WTC11 (cell line): ENCODE data around the gene A2ML1. TPM values are rescaled to one million over a fixed set of nuclear protein-coding genes. Genes with fewer than 3 reads are reported as not detected.
"Not testable (repeated sequence)": the region's sequence is repeated elsewhere in the genome, so short reads cannot be mapped to it uniquely, and the experiment has no call there.

Source experiments
- ATAC-seq: fragments of 200-7000 bp; cut with Tn5 transposase; 2 replicates; pipeline ENCODE4 v1.10.0; 2021; ENCODE audit warnings: mild to moderate bottlenecking, moderate library complexity
- CTCF ChIA-PET: fragments of 300-600 bp; sonication (Branson Sonifier 250); formaldehyde crosslinking; loops from one replicate; lab custom pipeline; 2021; ENCODE audit warnings: antibody characterized with exemption; lab: Charles Lee
- POLR2A ChIA-PET: fragments of 350-600 bp; sonication (Branson Sonifier 250); formaldehyde crosslinking; loops from one replicate; lab custom pipeline; 2021; ENCODE audit warnings: antibody characterized with exemption; lab: Charles Lee
- DNase-seq: peaks from one replicate; pipeline ENCODE4 v3.0.0; 2021; ENCODE audit warnings: low spot score
- H3K27ac Mint-ChIP-seq: 2 replicates; pipeline ENCODE4 v1.8.0; 2021; ENCODE audit warnings: mixed read lengths
- H3K27me3 Mint-ChIP-seq: 2 replicates; pipeline ENCODE4 v1.8.0; 2021; ENCODE audit warnings: low read depth, mild to moderate bottlenecking, moderate library complexity, mixed read lengths
- H3K36me3 Mint-ChIP-seq: 2 replicates; pipeline ENCODE4 v1.8.0; 2021; ENCODE audit warnings: mixed read lengths
- H3K4me1 Mint-ChIP-seq: 2 replicates; pipeline ENCODE4 v1.8.0; 2022; ENCODE audit warnings: mixed read lengths
- H3K4me3 Mint-ChIP-seq: 2 replicates; pipeline ENCODE4 v1.8.0; 2021; ENCODE audit warnings: mild to moderate bottlenecking, moderate library complexity, mixed read lengths
- H3K9me3 Mint-ChIP-seq: 2 replicates; pipeline ENCODE4 v1.8.0; 2021; ENCODE audit warnings: mixed read lengths
- CREB1 ChIP-seq: sonication (generic); formaldehyde crosslinking; IDR thresholded peaks from 2 replicates; pipeline ENCODE4 v1.8.0; 2023; ENCODE audit warnings: mild to moderate bottlenecking, missing genetic modification reagents
- ESRRA ChIP-seq: sonication (generic); formaldehyde crosslinking; IDR thresholded peaks from 2 replicates; pipeline ENCODE4 v1.8.1; 2022; ENCODE audit warnings: mild to moderate bottlenecking, missing genetic modification reagents, borderline replicate concordance
- JUN ChIP-seq: sonication (generic); formaldehyde crosslinking; IDR thresholded peaks from 2 replicates; pipeline ENCODE4 v1.8.0; 2023; ENCODE audit warnings: mild to moderate bottlenecking, missing genetic modification reagents
- MXD4 ChIP-seq: fragments of 250-450 bp; sonication (Bioruptor Pico); IDR thresholded peaks from 2 replicates; pipeline ENCODE4 v1.8.0; 2021; ENCODE audit warnings: mild to moderate bottlenecking, moderate library complexity, borderline replicate concordance
- MYBL2 ChIP-seq: sonication (generic); formaldehyde crosslinking; IDR thresholded peaks from 2 replicates; pipeline ENCODE4 v1.8.1; 2023; ENCODE audit warnings: mild to moderate bottlenecking, moderate library complexity, missing genetic modification reagents
- NFE2L1 ChIP-seq: sonication (generic); formaldehyde crosslinking; IDR thresholded peaks from 2 replicates; pipeline ENCODE4 v1.8.1; 2023; ENCODE audit warnings: missing genetic modification reagents
- SMAD3 ChIP-seq: sonication (generic); formaldehyde crosslinking; IDR thresholded peaks from 2 replicates; pipeline ENCODE4 v1.8.0; 2022; ENCODE audit warnings: missing genetic modification reagents, mild to moderate bottlenecking, borderline replicate concordance
- SMAD4 ChIP-seq: sonication (generic); formaldehyde crosslinking; IDR thresholded peaks from 2 replicates; pipeline ENCODE4 v1.8.0; 2022; ENCODE audit warnings: mild to moderate bottlenecking, missing genetic modification reagents
- SP1 ChIP-seq: sonication (generic); formaldehyde crosslinking; conservative IDR thresholded peaks from 2 replicates; pipeline ENCODE4 v1.8.1; 2022; ENCODE audit warnings: missing genetic modification reagents
- TEAD4 ChIP-seq: sonication (generic); formaldehyde crosslinking; IDR thresholded peaks from 2 replicates; pipeline ENCODE4 v1.8.0; 2022; ENCODE audit warnings: mild to moderate bottlenecking, missing genetic modification reagents
- ZBTB21 ChIP-seq: sonication (generic); formaldehyde crosslinking; IDR thresholded peaks from 2 replicates; pipeline ENCODE4 v1.8.1; 2023; ENCODE audit warnings: mild to moderate bottlenecking, missing genetic modification reagents, borderline replicate concordance
- ZNF232 ChIP-seq: sonication (generic); formaldehyde crosslinking; IDR thresholded peaks from 2 replicates; pipeline ENCODE4 v1.8.0; 2022; ENCODE audit warnings: mild to moderate bottlenecking, missing genetic modification reagents
- total RNA-seq: library from RNA; stranded (reverse); gene quantifications from 3 replicates; pipeline ENCODE4 v1.2.3, GENCODE V29; 2021
- TF ChIP-seq, protein P1 (sequence below): sonication (generic); formaldehyde crosslinking; IDR thresholded peaks from 2 replicates; pipeline ENCODE4 v1.8.0; 2022; ENCODE audit warnings: mild to moderate bottlenecking, missing genetic modification reagents
- TF ChIP-seq, protein P2 (sequence below): sonication (generic); formaldehyde crosslinking; IDR thresholded peaks from 2 replicates; pipeline ENCODE4 v1.8.0; 2022; ENCODE audit warnings: mild to moderate bottlenecking, missing genetic modification reagents
- TF ChIP-seq, protein P3 (sequence below): sonication (generic); formaldehyde crosslinking; IDR thresholded peaks from 2 replicates; pipeline ENCODE4 v1.8.0; 2022; ENCODE audit warnings: mild to moderate bottlenecking, missing genetic modification reagents
- TF ChIP-seq, protein P4 (sequence below): sonication (generic); formaldehyde crosslinking; IDR thresholded peaks from 2 replicates; pipeline ENCODE4 v1.8.1; 2023; ENCODE audit warnings: mild to moderate bottlenecking, moderate library complexity, missing genetic modification reagents
- TF ChIP-seq, protein P5 (sequence below): fragments of 250-450 bp; sonication (Bioruptor Pico); conservative IDR thresholded peaks from 2 replicates; pipeline ENCODE4 v1.9.0; 2021; ENCODE audit warnings: mild to moderate bottlenecking
- TF ChIP-seq, protein P6 (sequence below): sonication (generic); formaldehyde crosslinking; conservative IDR thresholded peaks from 2 replicates; pipeline ENCODE4 v1.8.1; 2022; ENCODE audit warnings: mild to moderate bottlenecking, missing genetic modification reagents
- TF ChIP-seq, protein P7 (sequence below): sonication (generic); formaldehyde crosslinking; IDR thresholded peaks from 2 replicates; pipeline ENCODE4 v1.8.1; 2023; ENCODE audit warnings: mild to moderate bottlenecking, missing genetic modification reagents, moderate library complexity

The A2ML1 gene
- total RNA-seq, 1 experiment from 2014 or later, result 10.5 TPM

DNA sequence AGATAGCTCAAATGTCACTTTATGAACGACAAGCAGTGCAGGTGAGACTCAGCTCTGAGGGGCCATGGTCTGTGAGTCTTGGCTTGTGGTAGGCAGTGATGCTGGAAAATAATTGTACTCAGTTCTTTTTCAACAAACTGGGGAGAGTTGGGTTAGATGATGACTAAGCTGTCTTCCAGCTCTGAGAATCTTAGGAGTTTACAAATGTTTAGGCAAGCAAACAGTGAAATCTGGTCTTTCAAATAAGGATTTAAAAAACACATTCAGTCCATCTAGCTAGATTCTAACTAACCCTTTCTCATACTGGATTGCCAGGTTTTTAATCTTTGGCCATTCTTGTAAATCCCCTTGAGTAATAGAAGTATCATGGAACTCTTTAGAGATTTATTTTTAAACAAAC lies 95.3 kb downstream of the A2ML1 start:
- Mint-ChIP-seq H3K4me3 (no peak overlapping the region), H3K9me3 (no peaks in the 10 kb centered on the region), H3K36me3 (peaks cover 43% of the 10 kb centered on the region), H3K27me3 (no peaks in the 10 kb centered on the region), H3K27ac (no peak overlapping the region), H3K4me1 (peaks cover 38% of the 10 kb centered on the region)
- TF ChIP-seq, protein P1, sequence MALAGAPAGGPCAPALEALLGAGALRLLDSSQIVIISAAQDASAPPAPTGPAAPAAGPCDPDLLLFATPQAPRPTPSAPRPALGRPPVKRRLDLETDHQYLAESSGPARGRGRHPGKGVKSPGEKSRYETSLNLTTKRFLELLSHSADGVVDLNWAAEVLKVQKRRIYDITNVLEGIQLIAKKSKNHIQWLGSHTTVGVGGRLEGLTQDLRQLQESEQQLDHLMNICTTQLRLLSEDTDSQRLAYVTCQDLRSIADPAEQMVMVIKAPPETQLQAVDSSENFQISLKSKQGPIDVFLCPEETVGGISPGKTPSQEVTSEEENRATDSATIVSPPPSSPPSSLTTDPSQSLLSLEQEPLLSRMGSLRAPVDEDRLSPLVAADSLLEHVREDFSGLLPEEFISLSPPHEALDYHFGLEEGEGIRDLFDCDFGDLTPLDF (CRISPR knock-in tag), result no peak
- no peak for TF ChIP-seq SP1 (CRISPR knock-in tag)
- TF ChIP-seq, protein P2, sequence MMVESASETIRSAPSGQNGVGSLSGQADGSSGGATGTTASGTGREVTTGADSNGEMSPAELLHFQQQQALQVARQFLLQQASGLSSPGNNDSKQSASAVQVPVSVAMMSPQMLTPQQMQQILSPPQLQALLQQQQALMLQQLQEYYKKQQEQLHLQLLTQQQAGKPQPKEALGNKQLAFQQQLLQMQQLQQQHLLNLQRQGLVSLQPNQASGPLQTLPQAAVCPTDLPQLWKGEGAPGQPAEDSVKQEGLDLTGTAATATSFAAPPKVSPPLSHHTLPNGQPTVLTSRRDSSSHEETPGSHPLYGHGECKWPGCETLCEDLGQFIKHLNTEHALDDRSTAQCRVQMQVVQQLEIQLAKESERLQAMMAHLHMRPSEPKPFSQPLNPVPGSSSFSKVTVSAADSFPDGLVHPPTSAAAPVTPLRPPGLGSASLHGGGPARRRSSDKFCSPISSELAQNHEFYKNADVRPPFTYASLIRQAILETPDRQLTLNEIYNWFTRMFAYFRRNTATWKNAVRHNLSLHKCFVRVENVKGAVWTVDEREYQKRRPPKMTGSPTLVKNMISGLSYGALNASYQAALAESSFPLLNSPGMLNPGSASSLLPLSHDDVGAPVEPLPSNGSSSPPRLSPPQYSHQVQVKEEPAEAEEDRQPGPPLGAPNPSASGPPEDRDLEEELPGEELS (CRISPR knock-in tag), result no peak
- TF ChIP-seq JUN (CRISPR knock-in tag), result no peak
- TF ChIP-seq, protein P3, sequence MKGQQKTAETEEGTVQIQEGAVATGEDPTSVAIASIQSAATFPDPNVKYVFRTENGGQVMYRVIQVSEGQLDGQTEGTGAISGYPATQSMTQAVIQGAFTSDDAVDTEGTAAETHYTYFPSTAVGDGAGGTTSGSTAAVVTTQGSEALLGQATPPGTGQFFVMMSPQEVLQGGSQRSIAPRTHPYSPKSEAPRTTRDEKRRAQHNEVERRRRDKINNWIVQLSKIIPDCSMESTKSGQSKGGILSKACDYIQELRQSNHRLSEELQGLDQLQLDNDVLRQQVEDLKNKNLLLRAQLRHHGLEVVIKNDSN (CRISPR knock-in tag), result no peak
- no peak for TF ChIP-seq MYBL2 (CRISPR knock-in tag)
- ChIA-PET POLR2A (interaction anchor here (1.6 kb wide), 1 partner anchor 31 kb away, joined by 5 read pairs; the partner anchor contains the start of gene M6PR), CTCF (interaction anchor here (1.0 to 1.9 kb wide), 3 partner anchors 57 to 374 kb away, joined by 3 to 8 read pairs (median 4); no protein-coding TSS in a partner anchor)
- DNase-seq (no peak), ATAC-seq (no peak)

DNA sequence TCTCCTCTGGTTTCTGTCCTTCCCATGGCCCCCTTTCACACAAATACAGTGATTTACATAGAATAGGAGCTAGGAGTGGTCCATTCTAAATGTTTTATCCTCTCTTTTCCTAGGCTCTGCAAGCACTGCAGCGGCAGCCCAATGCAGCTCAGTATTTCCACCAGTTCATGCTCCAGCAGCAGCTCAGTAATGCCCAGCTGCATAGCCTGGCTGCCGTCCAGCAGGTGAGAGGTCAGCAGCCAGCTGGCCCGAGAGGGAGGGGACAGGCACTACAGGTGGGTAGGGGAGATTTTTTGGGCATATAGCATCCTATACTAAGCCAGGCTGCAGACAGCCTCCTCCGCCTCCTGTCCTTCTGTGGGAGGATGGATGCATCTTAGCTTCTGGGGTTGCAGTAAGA lies 97.2 kb downstream of the A2ML1 start:
- H3K9me3 Mint-ChIP-seq, DNase-seq, ATAC-seq, CTCF ChIA-PET, H3K27me3 Mint-ChIP-seq: not testable (repeated sequence)
- Mint-ChIP-seq H3K4me1 (peaks cover 40% of the 10 kb centered on the region), H3K36me3 (peaks cover 50% of the 10 kb centered on the region), H3K27ac (peak overlapping the region; percentile 91), H3K4me3 (peak overlapping the region; percentile 31; the same call in 1 of the 2 replicates)
- POLR2A ChIA-PET, result interaction anchor here (1.3 kb wide), 1 partner anchor 17 kb away, joined by 3 read pairs; no protein-coding TSS in a partner anchor

DNA sequence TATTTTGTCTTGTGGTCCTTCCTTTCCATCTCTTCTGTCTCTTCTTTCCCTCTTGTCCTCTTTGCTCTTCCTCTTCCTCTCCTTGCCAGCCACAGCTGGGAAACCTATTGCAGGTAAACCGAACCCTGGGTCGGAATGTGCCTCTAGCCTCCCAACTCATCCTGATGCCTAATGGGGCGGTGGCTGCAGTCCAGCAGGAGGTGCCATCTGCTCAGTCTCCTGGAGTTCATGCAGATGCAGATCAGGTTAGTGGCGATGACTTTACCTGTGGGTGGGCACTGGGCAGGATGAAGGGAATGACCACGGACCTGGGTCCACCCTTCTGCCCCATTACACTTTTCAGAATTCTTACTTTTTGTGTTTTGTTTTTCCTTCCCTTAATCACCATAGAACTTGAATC lies 100.1 kb downstream of the A2ML1 start:
- H3K27me3 Mint-ChIP-seq, result no peaks in the 10 kb centered on the region
- peaks cover 41% of the 10 kb centered on the region for H3K4me1 Mint-ChIP-seq
- ChIA-PET CTCF (no interaction called here), POLR2A (interaction anchor here (1.4 kb wide), 1 partner anchor 8 kb away, joined by 5 read pairs; the partner anchor contains the start of gene PHC1)
- H3K9me3 Mint-ChIP-seq, result no peaks in the 10 kb centered on the region
- no peak overlapping the region for H3K4me3 Mint-ChIP-seq
- ATAC-seq, result peak; percentile 39; the same call in 1 of the 2 replicates
- H3K27ac Mint-ChIP-seq, result peak overlapping the region; percentile 87
- DNase-seq, result no peak
- H3K36me3 Mint-ChIP-seq, result peaks cover 50% of the 10 kb centered on the region
- TF ChIP-seq ZNF232 (no peak), NFE2L1 (CRISPR knock-in tag) (no peak), JUN (CRISPR knock-in tag) (no peak), ZBTB21 (no peak), SMAD3 (no peak), CREB1 (CRISPR knock-in tag) (no peak), MXD4 (no peak), ESRRA (CRISPR knock-in tag) (no peak), SMAD4 (no peak), TEAD4 (no peak), SP1 (CRISPR knock-in tag) (no peak)
- TF ChIP-seq, protein P3 (CRISPR knock-in tag), result no peak
- TF ChIP-seq, protein P4, sequence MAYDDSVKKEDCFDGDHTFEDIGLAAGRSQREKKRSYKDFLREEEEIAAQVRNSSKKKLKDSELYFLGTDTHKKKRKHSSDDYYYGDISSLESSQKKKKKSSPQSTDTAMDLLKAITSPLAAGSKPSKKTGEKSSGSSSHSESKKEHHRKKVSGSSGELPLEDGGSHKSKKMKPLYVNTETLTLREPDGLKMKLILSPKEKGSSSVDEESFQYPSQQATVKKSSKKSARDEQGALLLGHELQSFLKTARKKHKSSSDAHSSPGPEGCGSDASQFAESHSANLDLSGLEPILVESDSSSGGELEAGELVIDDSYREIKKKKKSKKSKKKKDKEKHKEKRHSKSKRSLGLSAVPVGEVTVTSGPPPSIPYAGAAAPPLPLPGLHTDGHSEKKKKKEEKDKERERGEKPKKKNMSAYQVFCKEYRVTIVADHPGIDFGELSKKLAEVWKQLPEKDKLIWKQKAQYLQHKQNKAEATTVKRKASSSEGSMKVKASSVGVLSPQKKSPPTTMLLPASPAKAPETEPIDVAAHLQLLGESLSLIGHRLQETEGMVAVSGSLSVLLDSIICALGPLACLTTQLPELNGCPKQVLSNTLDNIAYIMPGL (CRISPR knock-in tag), result no peak
- TF ChIP-seq, protein P5, sequence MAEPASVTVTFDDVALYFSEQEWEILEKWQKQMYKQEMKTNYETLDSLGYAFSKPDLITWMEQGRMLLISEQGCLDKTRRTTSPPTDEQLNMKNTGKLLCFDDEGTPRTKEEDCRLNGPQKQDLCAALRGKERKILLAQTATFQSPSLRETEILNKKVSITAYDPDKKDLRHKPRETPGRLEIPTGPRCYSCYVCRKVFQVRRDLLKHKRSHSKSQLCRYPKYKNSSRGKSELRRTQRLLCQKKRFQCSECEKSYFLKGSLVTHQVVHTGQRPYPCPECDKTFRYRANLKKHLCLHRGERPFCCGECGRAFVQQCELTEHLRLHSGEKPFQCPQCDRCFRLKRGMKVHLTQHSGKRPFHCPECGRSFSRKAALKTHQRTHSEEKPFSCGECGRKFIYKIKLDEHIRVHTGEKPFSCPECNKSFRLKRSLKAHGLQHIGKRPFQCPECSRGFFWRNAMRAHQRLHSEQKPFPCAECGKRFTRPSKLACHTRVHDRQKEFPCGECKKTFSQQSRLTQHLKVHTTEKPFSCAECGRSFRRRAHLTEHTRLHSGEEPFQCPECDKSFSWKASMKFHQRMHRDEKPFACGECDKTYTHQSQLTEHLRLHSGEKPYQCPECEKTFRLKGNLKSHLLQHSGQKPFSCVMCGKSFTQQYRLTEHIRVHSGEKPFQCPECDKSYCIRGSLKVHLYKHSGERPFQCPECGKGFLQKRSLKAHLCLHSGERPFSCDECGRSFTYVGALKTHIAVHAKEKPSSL, result no peak
- TF ChIP-seq, protein P6, sequence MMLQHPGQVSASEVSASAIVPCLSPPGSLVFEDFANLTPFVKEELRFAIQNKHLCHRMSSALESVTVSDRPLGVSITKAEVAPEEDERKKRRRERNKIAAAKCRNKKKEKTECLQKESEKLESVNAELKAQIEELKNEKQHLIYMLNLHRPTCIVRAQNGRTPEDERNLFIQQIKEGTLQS, result no peak
- TF ChIP-seq, protein P7, sequence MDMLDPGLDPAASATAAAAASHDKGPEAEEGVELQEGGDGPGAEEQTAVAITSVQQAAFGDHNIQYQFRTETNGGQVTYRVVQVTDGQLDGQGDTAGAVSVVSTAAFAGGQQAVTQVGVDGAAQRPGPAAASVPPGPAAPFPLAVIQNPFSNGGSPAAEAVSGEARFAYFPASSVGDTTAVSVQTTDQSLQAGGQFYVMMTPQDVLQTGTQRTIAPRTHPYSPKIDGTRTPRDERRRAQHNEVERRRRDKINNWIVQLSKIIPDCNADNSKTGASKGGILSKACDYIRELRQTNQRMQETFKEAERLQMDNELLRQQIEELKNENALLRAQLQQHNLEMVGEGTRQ (CRISPR knock-in tag), result no peak
